Aortic smooth muscle cell (primary cell): ENCODE measurements around the gene CT45A7. TPM values are rescaled to one million over a fixed set of nuclear protein-coding genes. Genes with fewer than 3 reads are reported as not detected.

Source experiments
- total RNA-seq: library from RNA; depleted of rRNA; stranded (reverse); fragments of >200 nt; gene quantifications from 2 replicates; pipeline ENCODE4 v1.2.3, GENCODE V29; 2014

CT45A7 gene
- not detected in 2 replicates for total RNA-seq

GRCh38 chrX:135837180-135837579, at the start of gene CT45A7:
TSS of gene CT45A7 (minus strand) at chrX:135837280. CDS start at chrX:135833533, 3,747 bp downstream.

GRCh38 chrX:135871712-135872111, 34.6 kb upstream of the CT45A7 start, which contains the start of gene CT45A9:
TSS of gene CT45A9 (minus strand) at chrX:135871812. CDS start at chrX:135868061, 3,751 bp downstream.

GRCh38 chrX:135854438-135854837, 17.4 kb upstream of the CT45A7 start, which contains the start of gene CT45A8:
TSS of gene CT45A8 (minus strand) at chrX:135854538. CDS start at chrX:135850783, 3,755 bp downstream.

GRCh38 chrX:135819912-135820311, 17.2 kb downstream of the CT45A7 start, which contains the start of gene CT45A2:
TSS of gene CT45A2 (minus strand) at chrX:135820012. CDS start at chrX:135816265, 3,747 bp downstream.

GRCh38 chrX:135802687-135803086, 34.4 kb downstream of the CT45A7 start, which contains the start of gene CT45A6:
TSS of gene CT45A6 (minus strand) at chrX:135802787. CDS start at chrX:135798993, 3,794 bp downstream.

GRCh38 chrX:135785403-135785802, 51.7 kb downstream of the CT45A7 start, which contains the start of gene CT45A5:
TSS of gene CT45A5 (minus strand) at chrX:135785503. CDS start at chrX:135781729, 3,774 bp downstream.

Other genes starting within 250 kb of the CT45A7 start
- gene CT45A1, start 123.6 kb downstream of the CT45A7 start, total RNA-seq = not detected in 2 replicates
- gene CT45A3, start 69.1 kb downstream of the CT45A7 start, total RNA-seq = not detected in 2 replicates
- not detected in 2 replicates for gene CT45A5, start 51.8 kb downstream of the CT45A7 start, total RNA-seq
- not detected in 2 replicates for gene CT45A6, start 34.5 kb downstream of the CT45A7 start, total RNA-seq
- not detected in 2 replicates for gene CT45A2, start 17.3 kb downstream of the CT45A7 start, total RNA-seq
- gene CT45A8, start 17.3 kb upstream of the CT45A7 start, total RNA-seq = not detected in 2 replicates
- gene CT45A9, start 34.5 kb upstream of the CT45A7 start, total RNA-seq = not detected in 2 replicates
- gene CT45A10, start 56.2 kb upstream of the CT45A7 start, total RNA-seq = not detected in 2 replicates
- gene SAGE1, start 56.4 kb upstream of the CT45A7 start, total RNA-seq = not detected in 2 replicates
- gene MMGT1, start 136.7 kb upstream of the CT45A7 start, total RNA-seq = 8.1 and 11.3 TPM in 2 replicates
- 22.4 and 24.3 TPM in 2 replicates for gene SLC9A6, start 148.2 kb upstream of the CT45A7 start, total RNA-seq